Measurements from ENCODE around the gene OTOP3.

The OTOP3 gene

DNA sequence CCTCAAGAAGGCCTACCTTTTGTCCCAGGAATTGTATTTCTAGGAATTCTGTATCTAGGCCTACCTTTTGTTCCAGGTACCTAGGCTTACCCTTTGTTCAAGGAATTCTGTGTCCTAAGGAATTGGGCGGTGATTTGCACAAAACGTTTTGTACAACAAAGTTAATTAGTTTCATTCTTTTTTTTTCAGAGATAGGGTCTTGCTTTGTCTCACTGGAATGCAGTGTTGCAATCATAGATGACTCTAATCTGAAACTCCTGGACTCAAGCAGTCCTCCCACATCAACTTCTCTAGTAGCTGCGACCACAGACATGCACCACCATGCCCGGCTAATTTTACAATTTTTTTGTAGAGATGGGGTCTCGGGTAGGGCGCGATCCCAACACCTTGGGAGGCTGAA lies 58.7 kb downstream of the OTOP3 start:
- DNase-seq (ENCODE audit: low read depth) = peak; percentile 78
- TF ChIP-seq, protein P1, sequence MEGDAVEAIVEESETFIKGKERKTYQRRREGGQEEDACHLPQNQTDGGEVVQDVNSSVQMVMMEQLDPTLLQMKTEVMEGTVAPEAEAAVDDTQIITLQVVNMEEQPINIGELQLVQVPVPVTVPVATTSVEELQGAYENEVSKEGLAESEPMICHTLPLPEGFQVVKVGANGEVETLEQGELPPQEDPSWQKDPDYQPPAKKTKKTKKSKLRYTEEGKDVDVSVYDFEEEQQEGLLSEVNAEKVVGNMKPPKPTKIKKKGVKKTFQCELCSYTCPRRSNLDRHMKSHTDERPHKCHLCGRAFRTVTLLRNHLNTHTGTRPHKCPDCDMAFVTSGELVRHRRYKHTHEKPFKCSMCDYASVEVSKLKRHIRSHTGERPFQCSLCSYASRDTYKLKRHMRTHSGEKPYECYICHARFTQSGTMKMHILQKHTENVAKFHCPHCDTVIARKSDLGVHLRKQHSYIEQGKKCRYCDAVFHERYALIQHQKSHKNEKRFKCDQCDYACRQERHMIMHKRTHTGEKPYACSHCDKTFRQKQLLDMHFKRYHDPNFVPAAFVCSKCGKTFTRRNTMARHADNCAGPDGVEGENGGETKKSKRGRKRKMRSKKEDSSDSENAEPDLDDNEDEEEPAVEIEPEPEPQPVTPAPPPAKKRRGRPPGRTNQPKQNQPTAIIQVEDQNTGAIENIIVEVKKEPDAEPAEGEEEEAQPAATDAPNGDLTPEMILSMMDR (conservative IDR thresholded peaks at IDR 0.05; ENCODE audit: low read length) = no peak

DNA sequence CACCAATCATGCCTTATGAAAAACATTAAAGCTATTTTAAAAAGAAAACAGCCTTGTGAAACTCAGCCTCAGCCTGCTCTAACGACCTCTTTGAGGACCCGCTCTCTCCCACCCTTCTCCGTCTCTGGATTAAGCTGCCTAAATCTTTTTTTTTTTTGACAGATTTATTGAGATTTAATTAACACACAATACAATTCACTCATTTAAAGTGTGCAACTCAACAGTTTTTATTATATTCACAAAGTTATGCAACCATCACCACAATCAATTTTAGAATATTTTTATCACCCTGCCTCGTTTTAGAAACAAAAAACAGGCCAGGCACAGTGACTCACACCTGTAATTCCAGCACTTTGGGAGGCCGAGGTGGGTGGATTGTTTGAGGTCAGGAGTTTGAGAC lies 60.1 kb downstream of the OTOP3 start:
- no peak overlapping the region for H3K4me3 ChIP-seq (ENCODE audit: low read length)
- DNase-seq (ENCODE audit: low read depth) = no peak
- TF ChIP-seq, protein P1 (conservative IDR thresholded peaks at IDR 0.05; ENCODE audit: low read length) = no peak

More for the DNA sequence above, 58.7 kb downstream of the OTOP3 start:
- no peak overlapping the region for H3K4me3 ChIP-seq (ENCODE audit: low read length)

DNA sequence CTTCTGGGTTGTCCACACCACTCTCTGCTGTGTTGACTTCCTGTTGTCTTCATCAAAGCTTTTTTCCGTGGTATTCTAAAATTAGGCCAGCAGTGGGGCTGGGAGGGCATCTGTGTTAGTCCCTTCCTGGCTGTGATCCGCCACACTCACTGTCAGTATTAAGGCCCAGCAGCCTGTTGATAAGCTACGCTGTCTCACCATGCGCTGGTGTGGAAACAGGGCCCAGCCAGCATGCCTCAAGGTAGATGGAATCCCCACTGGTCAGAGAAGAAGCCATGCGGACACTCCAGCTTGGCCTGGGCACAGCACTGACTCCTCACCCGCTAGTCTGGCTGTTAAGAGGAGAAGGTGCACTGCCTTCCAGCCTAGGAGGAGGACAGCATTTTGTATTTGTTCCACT lies 63.1 kb downstream of the OTOP3 start:
- no peak for DNase-seq (ENCODE audit: low read depth)
- TF ChIP-seq, protein P1 (conservative IDR thresholded peaks at IDR 0.05; ENCODE audit: low read length) = no peak
- H3K4me3 ChIP-seq (ENCODE audit: low read length) = no peak overlapping the region

DNA sequence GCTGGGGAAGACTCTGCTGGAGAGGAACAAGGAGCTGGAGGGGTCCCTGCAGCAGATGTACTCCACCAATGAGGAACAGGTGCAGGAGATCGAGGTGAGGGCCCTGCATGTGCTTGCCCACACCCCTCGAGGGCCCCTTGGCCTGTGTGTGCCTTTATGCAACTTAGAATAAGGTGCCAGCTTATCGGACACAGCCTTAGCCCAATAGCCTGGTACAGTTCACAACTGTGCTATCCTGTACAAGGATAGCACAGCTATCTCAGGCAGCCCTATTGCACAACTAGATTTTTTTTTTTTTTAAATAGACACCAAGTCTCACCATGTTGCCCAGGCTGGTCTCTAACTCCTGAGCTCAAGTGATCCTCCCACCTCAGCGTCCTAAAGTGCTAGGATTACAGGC lies 63.8 kb downstream of the OTOP3 start:
- TF ChIP-seq, protein P1 (conservative IDR thresholded peaks at IDR 0.05; ENCODE audit: low read length) = no peak
- no peak overlapping the region for H3K4me3 ChIP-seq (ENCODE audit: low read length)
- no peak for DNase-seq (ENCODE audit: low read depth)
